Activated CD8-positive, alpha-beta memory T cell treated with anti-CD3 and anti-CD28 coated beads for 48 hours (primary cell): Measurements from ENCODE around the gene CRACDL.
"Not testable (repeated sequence)": the region's sequence is repeated elsewhere in the genome, so short reads cannot be mapped to it uniquely, and the experiment has no call there.

ENCODE experiments used
- DNase-seq, 3 experiments: peaks; one replicate each; pipeline ENCODE4 v3.0.0-alpha.2; 2020; ENCODE audit warnings: low read depth in 2 of 3, low spot score in 2 of 3

The CRACDL gene

DNA sequence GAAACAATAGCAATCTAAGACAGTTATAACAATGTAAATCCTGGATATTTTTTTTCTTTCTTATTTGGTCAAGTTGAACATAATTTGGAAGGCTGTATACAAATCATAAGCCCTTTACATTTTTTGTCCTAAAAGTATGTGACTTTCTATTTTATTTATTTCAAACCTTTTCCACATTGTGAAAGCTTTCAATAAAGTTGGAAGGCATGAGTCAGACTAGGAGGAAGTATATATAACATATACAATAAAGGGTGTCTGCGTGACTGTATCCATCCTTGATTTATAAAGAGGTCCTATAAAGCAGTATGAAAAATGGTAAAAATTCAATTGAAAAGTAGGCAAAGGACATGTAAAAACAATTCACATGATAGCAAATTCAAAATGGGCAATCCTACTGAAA, 44.4 kb downstream of the CRACDL start:
- no peak for DNase-seq

DNA sequence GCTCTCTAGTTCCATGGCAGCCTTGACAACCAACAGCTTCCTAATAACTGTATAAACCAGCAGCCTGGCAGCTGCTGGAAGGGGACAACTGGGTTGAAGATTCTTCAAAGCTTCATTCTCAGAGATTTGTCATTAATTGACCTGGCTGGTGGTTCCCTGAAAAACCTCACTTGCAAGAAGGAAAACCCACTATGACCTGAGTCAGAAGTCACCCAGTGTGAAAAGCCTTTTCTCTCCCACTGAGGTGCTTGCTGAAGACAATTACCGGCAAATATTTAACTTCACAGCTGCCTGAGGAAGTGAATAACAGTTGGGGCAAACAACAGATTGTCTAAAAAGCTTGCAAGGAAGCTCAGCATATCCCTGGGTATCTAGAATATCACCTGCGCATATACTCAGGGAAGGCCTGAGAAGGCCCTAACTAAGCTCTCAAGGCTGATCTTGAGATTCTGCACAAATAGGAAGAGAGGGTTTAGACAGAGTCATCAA, 49.9 kb downstream of the CRACDL start:
- DNase-seq, result no peak

GRCh38 chr2:98884658-98885057, 51.4 kb downstream of the CRACDL start:
- DNase-seq, result no peak

GRCh38 chr2:98883780-98884211, 52.2 kb downstream of the CRACDL start:
- DNase-seq, result no peak

DNA sequence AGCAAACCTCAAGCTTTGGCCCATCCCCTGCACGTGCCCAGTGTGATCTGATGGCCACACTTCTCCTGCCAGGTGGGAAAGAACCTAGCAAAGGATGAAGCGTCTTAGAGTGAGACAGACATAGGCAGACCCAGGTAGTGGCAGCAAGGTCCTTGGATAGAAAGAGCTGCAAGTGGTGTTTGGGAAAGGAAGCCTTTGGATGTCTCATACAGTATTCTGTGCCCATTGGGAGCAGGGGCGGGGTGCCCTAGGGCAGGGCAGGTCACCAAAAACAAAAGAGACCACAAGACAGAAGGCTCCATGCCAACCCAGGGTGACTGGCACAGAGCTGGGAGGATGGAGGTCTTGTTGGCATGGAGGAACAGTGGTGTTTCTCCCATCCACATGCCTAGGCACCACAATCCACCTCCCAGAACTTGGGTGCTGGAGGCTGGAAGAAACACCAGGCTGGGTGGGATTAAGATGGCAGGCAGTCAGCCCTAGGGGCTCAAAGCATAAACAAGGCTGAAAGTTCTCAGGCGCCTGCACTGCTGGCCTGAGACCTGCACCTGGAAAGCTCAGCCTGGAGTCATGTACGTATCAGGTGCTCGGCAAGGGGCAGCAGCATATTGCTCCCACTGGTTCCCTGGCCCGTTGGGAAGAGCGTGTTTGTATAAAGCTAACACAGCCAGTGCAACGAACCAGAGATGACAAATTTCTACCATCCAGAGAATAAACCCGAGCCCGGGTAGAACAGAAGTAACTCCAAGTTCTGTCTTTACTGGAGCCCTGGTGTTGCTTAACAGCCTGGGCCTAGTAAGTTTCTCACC, 52.9 kb downstream of the CRACDL start:
- no peak for DNase-seq

DNA sequence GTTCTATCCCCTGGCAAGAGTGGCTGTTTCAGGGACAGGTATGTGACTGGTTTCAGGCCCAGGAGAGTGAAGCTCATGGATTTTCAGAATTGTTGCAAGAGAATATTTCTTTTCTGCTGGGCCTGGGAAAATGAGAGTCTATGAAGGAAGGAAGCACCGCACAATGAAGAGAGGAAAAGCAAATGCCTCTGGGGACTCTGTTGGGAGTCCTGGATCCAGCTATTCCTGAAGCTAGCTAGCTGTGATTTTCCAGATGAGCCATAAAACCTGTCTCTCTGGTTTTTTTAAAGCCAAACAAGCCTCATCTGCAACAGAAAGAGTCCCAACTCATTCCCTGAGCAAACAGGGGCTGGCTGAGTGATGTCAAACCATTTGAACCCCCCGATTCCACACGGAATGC, 53.7 kb downstream of the CRACDL start:
- DNase-seq, result no peak

DNA sequence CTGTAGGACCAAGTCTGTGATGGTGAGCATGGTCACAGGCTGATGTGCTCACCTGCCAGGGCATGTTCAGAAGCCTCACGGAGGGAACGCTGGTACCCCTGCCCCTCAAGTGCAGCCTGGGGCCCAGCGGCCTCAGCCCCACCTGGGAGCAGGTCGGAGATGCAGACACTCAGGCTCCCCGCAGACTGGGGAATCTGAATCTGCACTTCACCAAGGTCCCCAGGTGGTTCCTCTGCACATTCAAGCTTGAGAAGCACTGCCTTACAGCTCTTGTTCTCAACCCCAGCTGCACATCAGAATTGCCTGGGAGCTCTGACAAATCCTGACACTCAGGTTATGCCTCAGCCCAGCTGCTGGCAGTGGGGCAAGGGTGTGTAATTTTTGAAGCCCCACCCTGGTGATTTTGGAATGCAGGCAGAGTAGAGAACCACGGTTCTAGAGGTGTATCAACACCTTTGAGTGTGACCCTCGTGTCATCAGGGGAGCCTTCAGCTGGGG, 54.8 kb downstream of the CRACDL start:
- no peak for DNase-seq

- no peak for DNase-seq
These were observed 55.5 kb downstream of the CRACDL start for GRCh38 chr2:98880266-98881152.

DNA sequence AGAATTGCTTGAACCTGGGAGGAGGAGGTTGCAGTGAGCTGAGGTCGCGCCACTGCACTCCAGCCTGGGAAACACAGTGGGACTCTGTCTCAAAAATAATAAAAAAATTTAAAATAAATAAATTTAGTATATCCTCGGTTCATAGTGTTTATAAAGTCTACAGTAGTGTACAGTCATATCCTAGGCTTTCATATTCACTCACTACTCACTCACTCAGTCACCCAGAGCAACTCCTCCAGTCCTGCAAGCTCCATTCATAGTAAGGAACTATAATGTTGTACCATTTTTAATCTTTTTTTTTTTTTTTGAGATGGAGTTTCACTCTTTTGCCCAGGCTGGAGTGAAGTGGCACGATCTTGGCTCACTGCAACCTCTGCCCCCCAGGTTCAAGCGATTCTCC, 58.4 kb downstream of the CRACDL start:
- not testable (repeated sequence) for DNase-seq

- no peak for DNase-seq
These were observed 59.3 kb downstream of the CRACDL start for GRCh38 chr2:98876741-98877140.

GRCh38 chr2:98875746-98876145, 60.3 kb downstream of the CRACDL start:
- no peak for DNase-seq

- DNase-seq, result no peak
These were observed 60.8 kb downstream of the CRACDL start for GRCh38 chr2:98875081-98875728.

DNA sequence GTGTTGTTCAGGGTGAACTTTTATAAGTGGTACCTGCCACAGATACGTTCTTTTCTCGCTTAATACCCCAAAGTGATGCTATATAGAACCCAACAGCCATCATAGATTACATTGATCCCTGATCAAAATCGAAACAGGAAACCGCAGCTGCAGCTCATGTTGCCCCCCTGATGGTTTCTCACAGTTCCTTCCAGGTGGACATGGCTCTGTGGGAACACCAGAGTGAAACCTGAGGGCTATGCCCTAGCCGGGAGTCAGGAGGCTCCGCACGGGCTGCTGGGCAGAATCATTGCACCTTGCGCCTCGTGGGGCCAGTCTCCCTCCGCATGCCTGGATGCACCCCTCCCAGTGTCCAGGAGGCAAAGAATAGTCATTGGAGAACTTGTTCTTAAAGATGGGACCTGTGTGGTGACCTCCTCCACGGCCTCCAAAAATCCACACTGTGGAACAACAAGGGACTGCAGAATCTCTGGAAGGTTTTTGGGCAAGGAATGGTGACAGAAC, 61.8 kb downstream of the CRACDL start:
- DNase-seq, result no peak

DNA sequence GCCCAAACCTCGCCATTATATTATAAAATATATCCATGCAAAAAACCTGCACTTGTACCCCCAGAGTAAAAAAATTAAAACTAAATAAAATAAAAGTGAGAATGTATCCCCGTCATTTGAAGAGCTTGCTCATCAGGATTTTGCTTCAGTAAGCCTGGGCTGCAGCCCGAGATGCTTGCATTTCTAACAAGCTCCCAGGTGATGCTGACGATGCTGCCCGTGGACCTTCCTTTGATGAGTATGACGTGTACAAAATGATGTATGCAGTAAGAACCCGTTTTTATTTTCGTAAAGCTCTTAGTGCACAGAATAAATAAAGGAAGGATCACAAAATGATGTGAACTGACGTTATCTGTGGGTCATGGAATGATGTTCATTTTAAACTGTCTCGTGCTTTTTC, 63.5 kb downstream of the CRACDL start:
- DNase-seq, result no peak

DNA sequence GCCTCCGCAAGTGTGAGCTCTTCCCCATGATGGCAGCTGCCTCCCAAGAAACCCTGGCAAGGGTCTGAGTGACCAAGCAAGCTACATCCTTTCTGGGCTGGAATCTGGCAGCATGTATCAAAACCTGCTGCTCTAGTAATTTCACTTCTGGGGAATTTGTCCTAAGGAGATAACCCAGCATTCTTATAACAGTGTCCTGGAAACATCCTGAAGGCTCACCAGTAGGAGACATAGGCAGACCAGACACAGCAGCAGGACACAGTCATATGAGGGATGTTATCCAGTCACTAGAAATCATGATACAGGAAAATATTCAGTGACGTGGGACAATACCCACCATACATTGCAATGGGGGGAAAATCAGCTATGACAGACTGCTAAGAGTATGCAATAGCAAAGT, 64.5 kb downstream of the CRACDL start:
- DNase-seq, result no peak

DNA sequence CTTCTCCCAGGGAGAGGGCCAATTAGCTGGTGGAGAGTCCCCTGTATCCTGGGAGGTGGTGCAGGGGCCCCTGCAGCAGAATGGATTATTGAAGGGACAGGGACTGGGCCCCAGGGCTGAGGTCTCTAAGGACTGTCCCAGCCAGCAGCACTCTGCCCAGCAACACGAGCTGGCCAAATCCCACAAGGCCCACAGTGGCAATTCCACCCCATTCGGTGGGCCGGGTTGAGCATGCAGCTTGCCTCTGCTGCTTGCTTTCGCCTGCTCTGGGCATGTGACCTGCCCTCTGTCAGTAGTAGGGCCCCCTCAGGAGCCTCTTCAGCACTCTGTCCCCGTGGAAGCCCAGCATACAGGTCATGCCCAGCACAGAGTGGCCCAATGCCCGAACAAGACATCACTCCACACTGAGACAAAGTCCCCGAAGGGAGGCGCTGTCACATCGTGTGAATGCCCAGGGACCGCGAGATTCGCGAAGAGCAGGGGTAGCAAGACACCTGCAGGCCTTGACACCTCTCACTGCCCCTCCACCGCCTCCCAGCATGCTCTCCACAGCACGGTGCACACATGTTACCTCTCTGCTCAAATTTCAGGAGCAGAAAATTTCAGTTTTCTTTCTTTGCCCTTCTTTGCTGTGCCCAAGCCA, 65.4 kb downstream of the CRACDL start:
- DNase-seq, result no peak

- no peak for DNase-seq
These were observed 66.2 kb downstream of the CRACDL start for GRCh38 chr2:98869870-98870269.

DNA sequence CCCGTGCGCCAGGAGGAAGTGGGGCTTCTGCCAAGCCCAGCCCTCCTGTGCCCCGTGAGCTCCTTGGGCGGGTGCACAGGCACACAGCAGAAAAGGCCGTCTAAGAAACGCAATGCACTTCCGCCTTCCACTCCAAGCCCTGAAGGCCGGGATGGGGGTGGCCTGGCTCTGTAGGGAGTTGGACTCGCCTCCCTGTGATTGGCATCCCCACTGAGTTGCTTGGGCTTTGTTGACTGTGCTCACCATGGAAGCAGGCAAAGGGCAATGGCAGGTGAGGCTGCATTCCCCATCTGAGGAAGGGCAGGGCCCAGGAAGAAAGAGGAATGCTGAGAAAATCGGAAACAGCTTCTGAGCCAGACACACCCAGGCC, 66.8 kb downstream of the CRACDL start:
- DNase-seq, result no peak

GRCh38 chr2:98868548-98869271, 67.3 kb downstream of the CRACDL start:
- DNase-seq, result no peak
